Vagina (tissue), 2 donors: Measurements from ENCODE around the gene SPATA25.

Experiments
- POLR2A ChIP-seq, 2 donors: fragments of 450-650 bp; IDR thresholded peaks; one replicate each; pipeline ENCODE4 v1.6.1; 2017; ENCODE audit warnings: antibody characterized with exemption in 2 of 2, mild to moderate bottlenecking in 2 of 2, moderate library complexity in 2 of 2
- POLR2AphosphoS5 ChIP-seq, 2 donors: sonication (generic); formaldehyde crosslinking; IDR thresholded peaks; one replicate each; pipeline ENCODE4 v1.9.0; 2017; ENCODE audit warnings: antibody characterized with exemption in 2 of 2, mild to moderate bottlenecking in 2 of 2, low read depth in 1 of 2; ENCODE audit not compliant: insufficient read depth in 1 of 2
- TF ChIP-seq, protein P1 (sequence below), 3 experiments: fragments of 450-650 bp in 2 of 3; fragments of 200-600 bp in 1 of 3; sonication (generic) in 1 of 3; IDR thresholded peaks; one replicate each; pipeline ENCODE4 v1.5.1; 2017 to 2019; ENCODE audit warnings: antibody characterized with exemption in 3 of 3, mild to moderate bottlenecking in 2 of 3, moderate library complexity in 2 of 3

DNA sequence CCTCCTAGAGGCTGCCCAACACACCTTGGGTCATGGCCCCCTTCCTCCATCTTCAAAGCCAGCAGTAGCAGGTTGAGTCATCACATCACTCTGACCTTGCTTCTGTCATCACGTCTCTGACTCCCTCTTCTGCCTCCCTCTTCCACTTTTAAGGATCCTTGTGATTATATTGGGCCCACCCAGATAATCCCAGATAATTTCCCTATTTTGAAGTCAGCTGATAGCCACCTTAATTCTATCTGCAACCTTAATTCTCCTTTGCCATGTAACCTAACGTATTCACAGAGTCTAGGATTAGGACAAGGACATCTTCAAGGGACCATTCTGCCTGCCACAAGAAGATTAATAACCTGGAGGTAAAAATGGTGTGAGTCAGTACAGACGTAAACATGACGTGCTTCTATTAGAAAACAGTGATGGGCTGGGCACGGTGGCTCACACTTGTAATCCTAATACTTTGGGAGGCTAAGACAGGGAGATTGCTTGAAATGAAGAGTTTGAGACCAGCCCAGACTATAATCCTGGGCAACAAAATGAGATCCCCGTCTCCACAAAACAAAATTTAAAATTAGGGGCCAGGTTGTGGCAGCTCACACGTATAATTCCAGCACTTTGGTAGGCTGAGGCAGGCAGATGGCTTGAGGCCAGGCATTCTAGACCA is 26.7 kb downstream of the SPATA25 start:
- TF ChIP-seq POLR2A (IDR thresholded peaks at IDR 0.05) = no peak
- TF ChIP-seq, protein P1, sequence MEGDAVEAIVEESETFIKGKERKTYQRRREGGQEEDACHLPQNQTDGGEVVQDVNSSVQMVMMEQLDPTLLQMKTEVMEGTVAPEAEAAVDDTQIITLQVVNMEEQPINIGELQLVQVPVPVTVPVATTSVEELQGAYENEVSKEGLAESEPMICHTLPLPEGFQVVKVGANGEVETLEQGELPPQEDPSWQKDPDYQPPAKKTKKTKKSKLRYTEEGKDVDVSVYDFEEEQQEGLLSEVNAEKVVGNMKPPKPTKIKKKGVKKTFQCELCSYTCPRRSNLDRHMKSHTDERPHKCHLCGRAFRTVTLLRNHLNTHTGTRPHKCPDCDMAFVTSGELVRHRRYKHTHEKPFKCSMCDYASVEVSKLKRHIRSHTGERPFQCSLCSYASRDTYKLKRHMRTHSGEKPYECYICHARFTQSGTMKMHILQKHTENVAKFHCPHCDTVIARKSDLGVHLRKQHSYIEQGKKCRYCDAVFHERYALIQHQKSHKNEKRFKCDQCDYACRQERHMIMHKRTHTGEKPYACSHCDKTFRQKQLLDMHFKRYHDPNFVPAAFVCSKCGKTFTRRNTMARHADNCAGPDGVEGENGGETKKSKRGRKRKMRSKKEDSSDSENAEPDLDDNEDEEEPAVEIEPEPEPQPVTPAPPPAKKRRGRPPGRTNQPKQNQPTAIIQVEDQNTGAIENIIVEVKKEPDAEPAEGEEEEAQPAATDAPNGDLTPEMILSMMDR (IDR thresholded peaks at IDR 0.05) = no peak
- no peak for TF ChIP-seq POLR2AphosphoS5 (IDR thresholded peaks at IDR 0.05; ENCODE audit: insufficient read depth in 1 of 2, low read depth in 1 of 2)
